Transverse colon (tissue), 4 donors: ENCODE results near the gene VWA8. TPM values are rescaled to one million over a fixed set of nuclear protein-coding genes. Genes with fewer than 3 reads are reported as not detected.

ENCODE experiments used
- DNase-seq: peaks from one replicate; pipeline ENCODE4 v3.0.0-alpha.2; 2019
- H3K27ac ChIP-seq, 4 donors: fragments of 200-600 bp; sonication (generic); 2 replicates each; pipeline ENCODE4 v1.5.1; 2016 to 2018; ENCODE audit warnings: inconsistent platforms in 4 of 4
- H3K27me3 ChIP-seq: fragments of 200-600 bp; sonication (generic); 2 replicates; pipeline ENCODE4 v1.5.1; 2017; ENCODE audit warnings: inconsistent platforms
- H3K36me3 ChIP-seq, 4 donors: fragments of 200-600 bp; sonication (generic); 2 replicates each; pipeline ENCODE4 v1.5.1; 2017 to 2019; ENCODE audit warnings: inconsistent platforms in 4 of 4
- H3K4me1 ChIP-seq, 4 donors: fragments of 200-600 bp; sonication (generic); 2 replicates each; pipeline ENCODE4 v1.5.1; 2017 to 2020; ENCODE audit warnings: inconsistent platforms in 4 of 4
- H3K4me3 ChIP-seq, 4 donors: fragments of 200-600 bp; sonication (generic); 1 replicate in 1 of 4; 2 replicates in 3 of 4; pipeline versions ENCODE4 v1.5.1 to v1.6.1; 2017 to 2019; ENCODE audit warnings: inconsistent platforms in 4 of 4
- H3K9me3 ChIP-seq, 2 donors: fragments of 200-600 bp; sonication (generic); 2 replicates each; pipeline ENCODE4 v1.5.1; 2017 to 2019; ENCODE audit warnings: inconsistent platforms in 2 of 2
- CTCF ChIP-seq, 5 experiments: fragments of 200-600 bp in 3 of 5; fragments of 450-650 bp in 2 of 5; sonication (generic) in 3 of 5; IDR thresholded peaks; 1 replicate in 2 of 5; 2 replicates in 3 of 5; pipeline ENCODE4 v1.5.1; 2016 to 2017; ENCODE audit warnings: antibody characterized with exemption in 5 of 5, inconsistent platforms in 3 of 5, mild to moderate bottlenecking in 2 of 5, moderate library complexity in 1 of 5
- EP300 ChIP-seq: sonication (generic); formaldehyde crosslinking; IDR thresholded peaks from one replicate; pipeline ENCODE4 v1.6.1; 2017; ENCODE audit warnings: antibody characterized with exemption, low read depth
- POLR2A ChIP-seq: fragments of 450-650 bp; IDR thresholded peaks from one replicate; pipeline ENCODE4 v1.6.1; 2016; ENCODE audit warnings: antibody characterized with exemption, mild to moderate bottlenecking, moderate library complexity
- POLR2AphosphoS5 ChIP-seq, 3 donors: sonication (generic); formaldehyde crosslinking; IDR thresholded peaks; one replicate each; pipeline ENCODE4 v1.6.1; 2016; ENCODE audit warnings: antibody characterized with exemption in 3 of 3
- WGBS, 2 donors: methylation state at CpG; one replicate each; pipeline ENCODE4 v1.1.5; 2018; ENCODE audit warnings: low coverage in 1 of 2; 5-methylcytosine and 5-hydroxymethylcytosine counted together
- in situ Hi-C, 4 donors: fragments of 200-750 bp; cut with MboI; loops; one replicate each; pipeline versions ENCODE4 v1.15.0 to v1.15.1; 2017; ENCODE audit warnings: low sequenced_read_pairs in 3 of 4, low pct_ligation_motif_present in 1 of 4, low pct_unique_long_range_greater_than_20kb in 1 of 4
- intact Hi-C: fragments of 100-400 bp; cut with DNase I; formaldehyde crosslinking; loops from one replicate; pipeline ENCODE4 v1.15.1; 2023; ENCODE audit warnings: low total_unique reads
- total RNA-seq, 4 donors: library from RNA; depleted of rRNA; stranded (reverse); fragments of >200 nt; gene quantifications; one replicate each; pipeline ENCODE4 v1.1.0, GENCODE V29; 2016

The VWA8 gene
- total RNA-seq, 4 donors from 2014 or later: 12.7 to 65.1 (median 35.0) TPM

GRCh38 chr13:41969072-41969471 is 8.2 kb upstream of the VWA8 start:
- no peak for DNase-seq

GRCh38 chr13:41966671-41967070 is 5.8 kb upstream of the VWA8 start:
- peaks cover 0 to 6% (median 2%) of the 10 kb centered on the region in 4 donors for H3K4me1 ChIP-seq
- H3K4me3 ChIP-seq: no peak overlapping the region
- intact Hi-C loops: no loop called here
- no peaks in the 10 kb centered on the region for H3K27me3 ChIP-seq
- no peaks in the 10 kb centered on the region for H3K9me3 ChIP-seq
- H3K27ac ChIP-seq: no peak overlapping the region
- H3K36me3 ChIP-seq: no peaks in the 10 kb centered on the region
- TF ChIP-seq POLR2AphosphoS5 (IDR thresholded peaks at IDR 0.05): no peak
- TF ChIP-seq CTCF (IDR thresholded peaks at IDR 0.05): no peak
- TF ChIP-seq POLR2A: no peak
- no peak for TF ChIP-seq EP300
- in situ Hi-C loops: no loop called here
- 86 to 100% methylated on average over 1 of the region's 1 CpG for WGBS, 2 donors
- no peak for DNase-seq

More at GRCh38 chr13:41969072-41969471, 8.2 kb upstream of the VWA8 start:
- Histone ChIP-seq H3K27me3 (no peaks in the 10 kb centered on the region), H3K4me1 (peaks cover 0 to 4% (median 0%) of the 10 kb centered on the region in 4 donors), H3K27ac (no peak overlapping the region), H3K9me3 (no peaks in the 10 kb centered on the region), H3K36me3 (no peaks in the 10 kb centered on the region), H3K4me3 (no peak overlapping the region)
- intact Hi-C loops: no loop called here
- 86 to 96% methylated on average over 3 to 4 of the region's 4 CpGs for WGBS, 2 donors
- in situ Hi-C loops: no loop called here
- TF ChIP-seq POLR2A (no peak), EP300 (no peak), CTCF (IDR thresholded peaks at IDR 0.05) (no peak), POLR2AphosphoS5 (IDR thresholded peaks at IDR 0.05) (no peak)

- no peaks in the 10 kb centered on the region for H3K27me3 ChIP-seq
- no peaks in the 10 kb centered on the region for H3K9me3 ChIP-seq
- no peak overlapping the region for H3K27ac ChIP-seq
- H3K4me3 ChIP-seq: no peak overlapping the region
- 40 to 92% methylated on average over 1 of the region's 1 CpG for WGBS, 2 donors
- intact Hi-C loops: loop anchor here (5.0 kb wide), 1 partner anchor 79 kb away; no protein-coding TSS in a partner anchor
- in situ Hi-C loops: no loop called here
- peaks cover 0 to 27% (median 12%) of the 10 kb centered on the region in 4 donors for H3K4me1 ChIP-seq
- no peaks in the 10 kb centered on the region for H3K36me3 ChIP-seq
- DNase-seq: no peak
- no peak for TF ChIP-seq CTCF (IDR thresholded peaks at IDR 0.05)
- no peak for TF ChIP-seq POLR2A
- no peak for TF ChIP-seq EP300
- TF ChIP-seq POLR2AphosphoS5 (IDR thresholded peaks at IDR 0.05): no peak
These were observed 2.1 kb upstream of the VWA8 start for GRCh38 chr13:41962994-41963393.

- H3K27me3 ChIP-seq: no peaks in the 10 kb centered on the region
- no peaks in the 10 kb centered on the region for H3K36me3 ChIP-seq
- H3K9me3 ChIP-seq: no peaks in the 10 kb centered on the region
- TF ChIP-seq POLR2AphosphoS5 (IDR thresholded peaks at IDR 0.05): no peak
- no peak for TF ChIP-seq POLR2A
- 23 to 27% methylated on average over 5 to 6 of the region's 6 CpGs for WGBS, 2 donors
- no peak for DNase-seq
- H3K27ac ChIP-seq: peak overlapping the region; percentile 85 to 95 (median 88)
- intact Hi-C loops (loop anchor here (5.0 kb wide), 1 partner anchor 81 kb away; no protein-coding TSS in a partner anchor), in situ Hi-C loops (no loop called here)
- H3K4me3 ChIP-seq: peak overlapping the region; percentile 55 to 93 (median 73)
- H3K4me1 ChIP-seq: peaks cover 0 to 27% (median 12%) of the 10 kb centered on the region in 4 donors
These were observed 504 bp upstream of the VWA8 start for GRCh38 chr13:41961466-41961760.

- Histone ChIP-seq H3K27ac (peak overlapping the region; percentile 85 to 95 (median 88)), H3K9me3 (no peaks in the 10 kb centered on the region), H3K36me3 (no peaks in the 10 kb centered on the region), H3K27me3 (no peaks in the 10 kb centered on the region), H3K4me1 (peaks cover 0 to 27% (median 12%) of the 10 kb centered on the region in 4 donors), H3K4me3 (peak overlapping the region; percentile 55 to 93 (median 73))
- in situ Hi-C loops: no loop called here
- peak; percentile 15 for DNase-seq
- TF ChIP-seq POLR2AphosphoS5 (IDR thresholded peaks at IDR 0.05) (no peak), CTCF (IDR thresholded peaks at IDR 0.05) (no peak)
- intact Hi-C loops: loop anchor here (5.0 kb wide), 1 partner anchor 82 kb away; no protein-coding TSS in a partner anchor
- 8 to 35% methylated on average over 5 to 9 of the region's 9 CpGs for WGBS, 2 donors
These were observed 685 bp downstream of the VWA8 start for GRCh38 chr13:41960211-41960636.
